Osteocyte (in vitro differentiated cells): ENCODE measurements around the gene FUT8. TPM values are rescaled to one million over a fixed set of nuclear protein-coding genes. Genes with fewer than 3 reads are reported as not detected.

ENCODE experiments used
- DNase-seq: peaks from one replicate; pipeline ENCODE4 v3.0.0; 2021; ENCODE audit warnings: mixed read lengths; ENCODE audit not compliant: unreplicated experiment; ENCODE audit errors: extremely low spot score
- H3K27ac Mint-ChIP-seq: one replicate; pipeline ENCODE4 v1.8.0; 2021; ENCODE audit warnings: mild to moderate bottlenecking, mixed read lengths; ENCODE audit not compliant: unreplicated experiment
- H3K27me3 Mint-ChIP-seq: one replicate; pipeline ENCODE4 v1.8.0; 2021; ENCODE audit warnings: mixed read lengths; ENCODE audit not compliant: unreplicated experiment
- H3K36me3 Mint-ChIP-seq: one replicate; pipeline ENCODE4 v1.8.0; 2021; ENCODE audit warnings: mixed read lengths; ENCODE audit not compliant: unreplicated experiment
- H3K4me1 Mint-ChIP-seq: one replicate; pipeline ENCODE4 v1.8.0; 2021; ENCODE audit warnings: mixed read lengths; ENCODE audit not compliant: unreplicated experiment
- H3K4me3 Mint-ChIP-seq: one replicate; pipeline ENCODE4 v1.8.0; 2021; ENCODE audit warnings: mild to moderate bottlenecking, moderate library complexity, mixed read lengths; ENCODE audit not compliant: unreplicated experiment
- H3K9me3 Mint-ChIP-seq: one replicate; pipeline ENCODE4 v1.8.0; 2021; ENCODE audit warnings: mixed read lengths; ENCODE audit not compliant: unreplicated experiment
- CTCF ChIP-seq: fragments of 200-600 bp; sonication (generic); IDR thresholded peaks from 2 replicates; pipeline ENCODE4 v1.5.0; 2021; ENCODE audit warnings: antibody characterized with exemption, mild to moderate bottlenecking, moderate library complexity
- total RNA-seq: library from RNA; stranded (reverse); gene quantifications from 2 replicates; pipeline ENCODE4 v1.2.1, GENCODE V29; 2021

FUT8 gene
- total RNA-seq, 1 donor from 2014 or later, result 35.5 TPM

- DNase-seq, result no peak
- Mint-ChIP-seq H3K4me1 (no peaks in the 10 kb centered on the region), H3K9me3 (no peaks in the 10 kb centered on the region), H3K4me3 (no peak overlapping the region), H3K27ac (no peak overlapping the region), H3K27me3 (peaks cover 2% of the 10 kb centered on the region), H3K36me3 (no peaks in the 10 kb centered on the region)
- no peak for TF ChIP-seq CTCF
Measured at GRCh38 chr14:65788876-65789275, 376.3 kb downstream of the FUT8 start.

DNA sequence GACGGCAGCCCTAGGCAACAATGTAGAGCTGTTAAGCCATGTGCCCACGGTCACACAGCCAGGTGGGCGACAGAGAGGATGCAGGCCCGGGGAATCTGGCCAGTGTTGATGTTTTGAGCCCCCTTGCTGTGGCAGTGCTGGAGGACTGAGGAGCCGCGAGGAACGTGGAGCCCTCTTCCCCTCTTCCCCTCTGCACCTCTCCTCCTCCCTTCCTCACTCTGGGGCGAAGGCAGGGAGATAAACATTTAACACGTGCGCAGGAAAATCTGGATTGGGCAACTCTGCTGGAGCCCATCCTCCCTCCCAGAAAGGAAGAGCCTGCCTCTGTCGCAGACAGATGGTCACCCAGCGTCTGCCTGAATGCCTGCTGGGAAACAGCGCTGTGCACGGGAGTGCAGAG lies 376.8 kb downstream of the FUT8 start:
- DNase-seq, result no peak
- no peaks in the 10 kb centered on the region for H3K4me1 Mint-ChIP-seq
- no peak overlapping the region for H3K4me3 Mint-ChIP-seq
- H3K36me3 Mint-ChIP-seq, result no peaks in the 10 kb centered on the region
- peaks cover 2% of the 10 kb centered on the region for H3K27me3 Mint-ChIP-seq
- no peak overlapping the region for H3K27ac Mint-ChIP-seq
- no peak for TF ChIP-seq CTCF
- no peaks in the 10 kb centered on the region for H3K9me3 Mint-ChIP-seq

DNA sequence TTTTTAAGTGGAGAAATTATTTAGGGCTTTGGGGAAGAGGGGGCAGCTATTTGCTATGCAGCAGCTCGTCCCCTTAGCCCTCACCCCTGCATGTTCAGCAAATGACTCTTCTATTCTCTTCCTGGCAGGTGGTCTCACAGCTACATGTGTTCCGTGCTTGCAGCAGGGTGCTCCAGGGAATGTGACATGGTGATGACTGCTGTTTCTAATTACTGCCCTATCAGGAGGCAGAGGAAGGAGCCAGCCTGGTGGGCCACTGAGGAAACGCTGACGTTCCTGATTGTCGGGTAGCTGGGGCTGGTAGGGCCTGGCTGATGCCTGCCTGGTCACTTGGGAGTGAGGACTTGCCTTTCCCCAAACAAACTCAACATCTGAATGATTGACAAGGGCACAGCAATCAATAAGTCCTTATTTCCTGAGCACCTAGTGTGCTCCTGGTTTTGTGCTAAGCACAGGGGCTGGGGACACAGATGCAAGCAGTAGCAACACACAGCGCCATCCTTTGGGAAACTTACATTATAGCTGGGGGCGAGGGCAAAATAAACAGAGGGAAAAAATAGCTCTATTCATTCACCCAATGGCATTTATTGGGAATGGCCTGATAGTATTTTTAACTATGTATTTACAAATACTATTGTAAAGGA lies 377.8 kb downstream of the FUT8 start:
- no peak overlapping the region for H3K4me3 Mint-ChIP-seq
- H3K4me1 Mint-ChIP-seq, result no peaks in the 10 kb centered on the region
- no peaks in the 10 kb centered on the region for H3K36me3 Mint-ChIP-seq
- no peaks in the 10 kb centered on the region for H3K9me3 Mint-ChIP-seq
- DNase-seq, result no peak
- no peak overlapping the region for H3K27ac Mint-ChIP-seq
- peak; percentile 13 for TF ChIP-seq CTCF
- H3K27me3 Mint-ChIP-seq, result no peaks in the 10 kb centered on the region

GRCh38 chr14:65791191-65791981 lies 378.9 kb downstream of the FUT8 start:
- Mint-ChIP-seq H3K36me3 (no peaks in the 10 kb centered on the region), H3K4me3 (no peak overlapping the region), H3K27me3 (no peaks in the 10 kb centered on the region), H3K27ac (no peak overlapping the region), H3K9me3 (no peaks in the 10 kb centered on the region), H3K4me1 (no peaks in the 10 kb centered on the region)
- no peak for DNase-seq
- no peak for TF ChIP-seq CTCF

DNA sequence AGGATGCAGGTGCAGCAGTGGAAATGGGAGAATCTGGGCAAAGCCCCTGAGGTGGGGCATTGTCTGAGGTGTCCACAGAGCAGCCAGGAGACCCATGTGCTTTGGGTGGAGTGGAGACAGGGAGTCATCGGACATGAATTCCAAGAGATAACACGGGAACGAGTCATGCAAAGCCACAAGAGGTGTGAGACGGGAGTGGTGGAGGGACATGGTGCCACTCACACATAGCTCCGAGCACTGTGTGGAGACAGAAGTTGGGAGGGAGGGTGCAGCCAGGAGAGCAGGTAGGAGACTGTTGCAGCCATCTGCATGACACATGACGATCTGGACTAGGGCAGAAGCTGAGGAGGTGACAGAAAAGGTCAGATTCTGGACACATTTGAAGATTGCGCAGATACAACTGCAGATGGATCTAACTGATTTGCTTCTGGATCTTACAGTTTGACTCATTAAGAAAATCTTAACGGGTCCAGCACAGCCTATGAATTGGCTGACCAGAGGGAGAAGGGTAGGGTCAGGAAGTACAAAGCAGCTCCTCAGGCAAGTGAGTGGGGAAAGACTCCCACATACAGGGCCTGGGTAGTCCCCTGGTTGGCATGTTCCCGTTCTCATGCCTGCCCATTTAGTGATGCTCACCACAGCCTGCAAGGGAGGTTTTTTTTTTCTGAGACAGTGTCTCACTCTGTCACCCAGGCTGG lies 379.8 kb downstream of the FUT8 start:
- H3K27ac Mint-ChIP-seq, result no peak overlapping the region
- no peak for DNase-seq
- no peak for TF ChIP-seq CTCF
- no peaks in the 10 kb centered on the region for H3K9me3 Mint-ChIP-seq
- no peaks in the 10 kb centered on the region for H3K27me3 Mint-ChIP-seq
- H3K4me1 Mint-ChIP-seq, result no peaks in the 10 kb centered on the region
- H3K36me3 Mint-ChIP-seq, result no peaks in the 10 kb centered on the region
- H3K4me3 Mint-ChIP-seq, result no peak overlapping the region
